Umbilical cord (tissue), 2 donors: Measurements from ENCODE around the gene CHD9. TPM values are rescaled to one million over a fixed set of nuclear protein-coding genes. Genes with fewer than 3 reads are reported as not detected.

Experiments used
- DNase-seq: peaks from one replicate; pipeline ENCODE4 v3.0.0-alpha.2; 2015; ENCODE audit warnings: low spot score
- total RNA-seq: library from RNA; depleted of rRNA; stranded (reverse); fragments of >200 nt; gene quantifications from one replicate; pipeline ENCODE4 v1.2.3, GENCODE V29; 2014; ENCODE audit warnings: low replicate concordance; ENCODE audit not compliant: insufficient read depth

CHD9 gene
- total RNA-seq, 1 donor from 2014 or later, result 159 TPM

- DNase-seq, result peak; percentile 78
These were observed 36.8 kb downstream of the CHD9 start for GRCh38 chr16:53091466-53092211.

GRCh38 chr16:53092284-53092683 lies 37.5 kb downstream of the CHD9 start:
- DNase-seq, result no peak

GRCh38 chr16:53093162-53093744 lies 38.5 kb downstream of the CHD9 start:
- DNase-seq, result no peak

GRCh38 chr16:53094013-53094630 lies 39.3 kb downstream of the CHD9 start:
- peak; percentile 36 for DNase-seq

- DNase-seq, result no peak
These were observed 42.4 kb downstream of the CHD9 start for GRCh38 chr16:53097190-53097589.

GRCh38 chr16:53098526-53099317 lies 43.9 kb downstream of the CHD9 start:
- peak; percentile 93 for DNase-seq

GRCh38 chr16:53099318-53100130 lies 44.7 kb downstream of the CHD9 start:
- peak; percentile 95 for DNase-seq

- DNase-seq, result no peak
These were observed 45.4 kb downstream of the CHD9 start for GRCh38 chr16:53100131-53100748.

- DNase-seq, result no peak
These were observed 46.1 kb downstream of the CHD9 start for GRCh38 chr16:53100889-53101288.

- DNase-seq, result no peak
These were observed 49.0 kb downstream of the CHD9 start for GRCh38 chr16:53103811-53104210.

GRCh38 chr16:53105565-53105964 lies 50.8 kb downstream of the CHD9 start:
- DNase-seq, result no peak

- no peak for DNase-seq
These were observed 56.4 kb downstream of the CHD9 start for GRCh38 chr16:53111078-53111791.

GRCh38 chr16:53112015-53112414 lies 57.2 kb downstream of the CHD9 start:
- peak; percentile 34 for DNase-seq

- no peak for DNase-seq
These were observed 60.3 kb downstream of the CHD9 start for GRCh38 chr16:53115047-53115446.

- DNase-seq, result no peak
These were observed 61.0 kb downstream of the CHD9 start for GRCh38 chr16:53115773-53116172.

- DNase-seq, result peak; percentile 97
These were observed 66.3 kb downstream of the CHD9 start for GRCh38 chr16:53121043-53121620.

GRCh38 chr16:53121661-53122060 lies 66.9 kb downstream of the CHD9 start:
- DNase-seq, result no peak

GRCh38 chr16:53123747-53124146 lies 69.0 kb downstream of the CHD9 start:
- peak; percentile 90 for DNase-seq

- no peak for DNase-seq
These were observed 71.6 kb downstream of the CHD9 start for GRCh38 chr16:53126390-53126789.
